Measurements from ENCODE around the gene GLIS1. TPM values are rescaled to one million over a fixed set of nuclear protein-coding genes. Genes with fewer than 3 reads are reported as not detected.

GLIS1 gene
- total and polyA plus RNA-seq, 2 donors (not counting 3 experiments of a cell fraction or from before 2014, with no cell fraction given): not detected

DNA sequence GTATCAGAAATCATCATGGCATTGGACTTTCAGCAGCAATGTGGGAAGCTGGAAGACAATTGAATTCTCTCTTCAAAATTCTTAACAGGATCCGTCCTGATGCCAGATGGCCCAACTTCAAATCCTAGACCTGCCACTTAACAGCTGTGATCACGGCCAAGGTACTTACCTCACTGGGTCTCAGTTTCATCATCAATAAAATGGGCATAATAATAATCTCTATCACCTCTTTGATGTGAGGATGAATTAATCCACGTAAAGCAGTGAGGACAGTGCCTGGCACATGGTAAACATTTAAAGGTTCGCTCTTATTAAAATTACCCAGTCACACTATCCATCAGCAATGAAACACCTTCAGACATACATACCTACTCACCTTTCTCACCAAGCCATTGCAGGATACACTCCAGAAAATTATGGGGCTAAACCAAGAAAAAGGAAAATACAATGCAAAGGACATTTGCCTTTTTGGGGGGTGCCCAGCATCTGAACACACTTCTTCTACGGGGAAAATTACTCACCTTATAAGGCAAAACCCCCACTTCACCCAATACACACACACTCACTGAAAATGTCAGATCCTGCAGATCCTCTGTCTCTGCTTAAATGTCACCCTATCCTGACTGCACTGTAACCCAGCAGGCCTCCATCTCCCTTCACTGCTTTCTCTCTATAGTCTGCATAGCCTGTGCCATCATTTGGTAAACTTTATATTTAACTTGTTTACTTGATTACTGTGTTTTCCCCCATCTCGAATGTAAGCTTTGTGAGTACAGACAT lies 21.7 kb downstream of the GLIS1 start:
- H4K20me1 ChIP-seq (replicated peaks; ENCODE audit: control insufficient read depth, extremely low read depth, insufficient read depth, low read length): no peaks in the 10 kb centered on the region
- FAIRE-seq: no peak
- no peak overlapping the region for H2AFZ ChIP-seq (ENCODE audit: low read depth, low read length)
- no peaks in the 10 kb centered on the region for H3K79me2 ChIP-seq (ENCODE audit: control insufficient read depth, insufficient read depth, low read length)
- H3K27me3 ChIP-seq (ENCODE audit: control insufficient read depth in 2 of 2, insufficient read depth in 2 of 2, low read length in 2 of 2): peaks cover 0 to 9% of the 10 kb centered on the region in 2 experiments
- no TSS peak for BruUV-seq (replicated peaks)
- no peak overlapping the region for H3K4me2 ChIP-seq (ENCODE audit: insufficient read depth, low read length)
- H3K27ac ChIP-seq (ENCODE audit: insufficient read depth, low read depth, low read length): no peak overlapping the region
- ChIA-PET CTCF (interaction anchor here (1.0 to 1.9 kb wide), 4 partner anchors 10 to 1093 kb away, joined by 4 to 7 read pairs (median 4); no protein-coding TSS in a partner anchor), POLR2A (no interaction called here)
- dilution Hi-C loops (cut with MboI; ENCODE audit: extremely low pct_ligation_motif_present, low sequenced_read_pairs): no loop called here
- H3K4me1 ChIP-seq (ENCODE audit: control insufficient read depth, extremely low read depth, insufficient read depth, low read length): no peaks in the 10 kb centered on the region
- H3K4me3 ChIP-seq (replicated peaks in 1 of 3; ENCODE audit: insufficient read depth in 1 of 3, low read depth in 1 of 3, low read length in 3 of 3): no peak overlapping the region
- H3K9me1 ChIP-seq (replicated peaks; ENCODE audit: control insufficient read depth, extremely low read depth, insufficient read depth, low read length): no peaks in the 10 kb centered on the region
- DNase-seq (ENCODE audit: low read depth, low spot score): no peak
- no peaks in the 10 kb centered on the region for H3K9me3 ChIP-seq (replicated peaks; ENCODE audit: control insufficient read depth, insufficient read depth, low read length)
- no peak overlapping the region for H3K9ac ChIP-seq (replicated peaks; ENCODE audit: extremely low read depth, insufficient read depth, low read length)
- intact Hi-C loops (cut with micrococcal nuclease): no loop called here
- TF ChIP-seq, protein P1, sequence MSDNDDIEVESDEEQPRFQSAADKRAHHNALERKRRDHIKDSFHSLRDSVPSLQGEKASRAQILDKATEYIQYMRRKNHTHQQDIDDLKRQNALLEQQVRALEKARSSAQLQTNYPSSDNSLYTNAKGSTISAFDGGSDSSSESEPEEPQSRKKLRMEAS (IDR thresholded peaks at IDR 0.05; ENCODE audit: insufficient read depth, insufficient read length): no peak
- no peaks in the 10 kb centered on the region for H3K36me3 ChIP-seq (ENCODE audit: control insufficient read depth in 2 of 2, extremely low read depth in 1 of 2, insufficient read depth in 2 of 2, low read length in 2 of 2)

DNA sequence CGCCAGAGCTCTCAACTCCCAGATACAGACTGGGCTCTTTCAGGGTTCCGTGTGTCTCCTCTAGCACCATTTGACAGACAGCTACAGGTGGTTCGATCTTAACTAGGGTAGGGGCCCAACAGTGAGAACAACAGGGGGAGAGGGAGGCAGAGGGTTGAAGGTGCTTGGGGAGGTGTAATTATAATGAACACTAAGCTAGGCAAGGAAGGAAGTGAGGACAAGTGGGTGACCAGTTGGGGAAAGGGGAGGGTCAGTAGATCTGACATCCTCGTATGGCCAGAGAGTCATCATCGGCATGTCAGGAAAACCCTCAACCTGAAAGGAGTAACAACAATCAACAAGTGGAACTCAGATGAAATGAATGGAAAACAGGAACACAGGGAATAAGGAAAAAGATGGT lies 22.8 kb downstream of the GLIS1 start:
- H3K4me1 ChIP-seq (ENCODE audit: control insufficient read depth, extremely low read depth, insufficient read depth, low read length): no peaks in the 10 kb centered on the region
- FAIRE-seq (no peak), DNase-seq (ENCODE audit: low read depth, low spot score) (no peak)
- no peak overlapping the region for H3K9ac ChIP-seq (replicated peaks; ENCODE audit: extremely low read depth, insufficient read depth, low read length)
- BruUV-seq (replicated peaks): no TSS peak
- peaks cover 0 to 9% of the 10 kb centered on the region in 2 experiments for H3K27me3 ChIP-seq (ENCODE audit: control insufficient read depth in 2 of 2, insufficient read depth in 2 of 2, low read length in 2 of 2)
- dilution Hi-C loops (cut with MboI; ENCODE audit: extremely low pct_ligation_motif_present, low sequenced_read_pairs): no loop called here
- TF ChIP-seq GATA2 (IDR thresholded peaks at IDR 0.05; ENCODE audit: insufficient read depth, insufficient read length, low read depth, low read length) (no peak), POLR2A (IDR thresholded peaks at IDR 0.05; ENCODE audit: low read depth, low read length) (no peak), MYC (IDR thresholded peaks at IDR 0.05; ENCODE audit: low read depth, low read length) (no peak), EZH2 (IDR thresholded peaks at IDR 0.05; ENCODE audit: borderline replicate concordance, low read depth, low read length, severe bottlenecking) (no peak), FOS (IDR thresholded peaks at IDR 0.05; ENCODE audit: borderline replicate concordance, insufficient read depth, low read length) (no peak)
- TF ChIP-seq, protein P2, sequence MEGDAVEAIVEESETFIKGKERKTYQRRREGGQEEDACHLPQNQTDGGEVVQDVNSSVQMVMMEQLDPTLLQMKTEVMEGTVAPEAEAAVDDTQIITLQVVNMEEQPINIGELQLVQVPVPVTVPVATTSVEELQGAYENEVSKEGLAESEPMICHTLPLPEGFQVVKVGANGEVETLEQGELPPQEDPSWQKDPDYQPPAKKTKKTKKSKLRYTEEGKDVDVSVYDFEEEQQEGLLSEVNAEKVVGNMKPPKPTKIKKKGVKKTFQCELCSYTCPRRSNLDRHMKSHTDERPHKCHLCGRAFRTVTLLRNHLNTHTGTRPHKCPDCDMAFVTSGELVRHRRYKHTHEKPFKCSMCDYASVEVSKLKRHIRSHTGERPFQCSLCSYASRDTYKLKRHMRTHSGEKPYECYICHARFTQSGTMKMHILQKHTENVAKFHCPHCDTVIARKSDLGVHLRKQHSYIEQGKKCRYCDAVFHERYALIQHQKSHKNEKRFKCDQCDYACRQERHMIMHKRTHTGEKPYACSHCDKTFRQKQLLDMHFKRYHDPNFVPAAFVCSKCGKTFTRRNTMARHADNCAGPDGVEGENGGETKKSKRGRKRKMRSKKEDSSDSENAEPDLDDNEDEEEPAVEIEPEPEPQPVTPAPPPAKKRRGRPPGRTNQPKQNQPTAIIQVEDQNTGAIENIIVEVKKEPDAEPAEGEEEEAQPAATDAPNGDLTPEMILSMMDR (IDR thresholded peaks at IDR 0.05; ENCODE audit: extremely low read depth in 1 of 2, insufficient read depth in 1 of 2, low read depth in 1 of 2, low read length in 2 of 2): no peak
- TF ChIP-seq, protein P1 (IDR thresholded peaks at IDR 0.05; ENCODE audit: insufficient read depth, insufficient read length): no peak
- CTCF ChIA-PET: interaction anchor here (0.5 to 1.9 kb wide), 40 partner anchors 9 to 1094 kb away, joined by 3 to 34 read pairs (median 4); partner anchors contain the start of genes IFT25 and LRRC42
- H3K9me1 ChIP-seq (replicated peaks; ENCODE audit: control insufficient read depth, extremely low read depth, insufficient read depth, low read length): no peaks in the 10 kb centered on the region
- H4K20me1 ChIP-seq (replicated peaks; ENCODE audit: control insufficient read depth, extremely low read depth, insufficient read depth, low read length): no peaks in the 10 kb centered on the region
- no peak overlapping the region for H3K27ac ChIP-seq (ENCODE audit: insufficient read depth, low read depth, low read length)
- H3K4me2 ChIP-seq (ENCODE audit: insufficient read depth, low read length): no peak overlapping the region
- no peak overlapping the region for H3K4me3 ChIP-seq (replicated peaks in 1 of 3; ENCODE audit: insufficient read depth in 1 of 3, low read depth in 1 of 3, low read length in 3 of 3)
- no peaks in the 10 kb centered on the region for H3K79me2 ChIP-seq (ENCODE audit: control insufficient read depth, insufficient read depth, low read length)
- POLR2A ChIA-PET: no interaction called here
- H3K9me3 ChIP-seq (replicated peaks; ENCODE audit: control insufficient read depth, insufficient read depth, low read length): no peaks in the 10 kb centered on the region
- H2AFZ ChIP-seq (ENCODE audit: low read depth, low read length): no peak overlapping the region
- intact Hi-C loops (cut with micrococcal nuclease): no loop called here
- H3K36me3 ChIP-seq (ENCODE audit: control insufficient read depth in 2 of 2, extremely low read depth in 1 of 2, insufficient read depth in 2 of 2, low read length in 2 of 2): no peaks in the 10 kb centered on the region
